PC-3 (cell line): ENCODE data around the gene CFAP65. TPM values are rescaled to one million over a fixed set of nuclear protein-coding genes. Genes with fewer than 3 reads are reported as not detected.

ENCODE experiments used
- ATAC-seq: fragments of 200-7000 bp; cut with Tn5 transposase; 2 replicates; pipeline ENCODE4 v1.9.1; 2020; ENCODE audit warnings: mild to moderate bottlenecking, moderate library complexity
- BruUV-seq: library from RNA; stranded (reverse); fragments of 400-500 nt; replicated peaks from 2 replicates; lab custom pipeline; 2021; lab: Mats Ljungman, UMichigan
- CTCF ChIA-PET: fragments of 300-600 bp; sonication (Branson Sonifier 250); formaldehyde crosslinking; loops from one replicate; lab custom pipeline; 2022; ENCODE audit warnings: antibody characterized with exemption; lab: Charles Lee
- POLR2A ChIA-PET: fragments of 300-600 bp; sonication (Branson Sonifier 250); formaldehyde crosslinking; loops from one replicate; lab custom pipeline; 2022; ENCODE audit warnings: antibody characterized with exemption; ENCODE audit not compliant: unreplicated experiment; lab: Charles Lee
- DNase-seq: peaks from one replicate; pipeline ENCODE4 v3.0.0-alpha.2; 2015
- H2AFZ ChIP-seq: fragments of 300-600 bp; sonication (generic); 2 replicates; pipeline ENCODE4 v1.6.0; 2016; ENCODE audit warnings: antibody characterized with exemption, low read length
- H3F3A ChIP-seq: fragments of 300-600 bp; sonication (generic); one replicate; pipeline ENCODE4 v1.6.0; 2017; ENCODE audit warnings: antibody characterized with exemption, low read length, control low read depth, mild to moderate bottlenecking; ENCODE audit not compliant: unreplicated experiment
- H3K27ac ChIP-seq: fragments of 300-600 bp; sonication (generic); 2 replicates; pipeline ENCODE4 v1.5.1; 2016; ENCODE audit warnings: mild to moderate bottlenecking, low read length
- H3K27me3 ChIP-seq: fragments of 300-600 bp; sonication (generic); 2 replicates; pipeline ENCODE4 v1.6.1; 2016; ENCODE audit warnings: low read length, mixed read lengths
- H3K36me3 ChIP-seq: fragments of 300-600 bp; sonication (generic); 2 replicates; pipeline ENCODE4 v1.6.1; 2016; ENCODE audit warnings: low read depth, mixed run types, low read length, mixed read lengths
- H3K4me1 ChIP-seq: fragments of 300-600 bp; sonication (generic); 2 replicates; pipeline ENCODE4 v1.5.1; 2016; ENCODE audit warnings: low read length; ENCODE audit not compliant: insufficient read depth
- H3K4me2 ChIP-seq: fragments of 300-600 bp; sonication (generic); 2 replicates; pipeline ENCODE4 v1.6.0; 2016; ENCODE audit warnings: low read length
- H3K4me3 ChIP-seq: fragments of 300-600 bp; sonication (generic); 2 replicates; pipeline ENCODE4 v1.5.1; 2016; ENCODE audit warnings: mild to moderate bottlenecking, low read length, mixed read lengths
- H3K79me2 ChIP-seq: fragments of 300-600 bp; sonication (generic); 2 replicates; pipeline ENCODE4 v1.6.1; 2017; ENCODE audit warnings: low read length, mixed read lengths
- H3K9ac ChIP-seq: fragments of 300-600 bp; sonication (generic); 2 replicates; pipeline ENCODE4 v1.6.0; 2016; ENCODE audit warnings: mild to moderate bottlenecking, low read length
- H3K9me2 ChIP-seq: fragments of 300-600 bp; sonication (generic); replicated peaks from 2 replicates; pipeline ENCODE4 v1.6.1; 2016; ENCODE audit warnings: mixed run types, low read length, mixed read lengths
- H3K9me3 ChIP-seq: fragments of 300-600 bp; sonication (generic); 2 replicates; pipeline ENCODE4 v1.6.1; 2016; ENCODE audit warnings: low read length, mixed read lengths
- H4K20me1 ChIP-seq: fragments of 300-600 bp; sonication (generic); 2 replicates; pipeline ENCODE4 v1.6.1; 2016; ENCODE audit warnings: low read length, mixed read lengths
- EZH2 ChIP-seq: fragments of 300-600 bp; sonication (generic); IDR thresholded peaks from one replicate; pipeline ENCODE4 v1.6.1; 2017; ENCODE audit warnings: antibody characterized with exemption, mild to moderate bottlenecking, low read length; ENCODE audit not compliant: unreplicated experiment
- EZH2phosphoT487 ChIP-seq: fragments of 300-600 bp; sonication (generic); IDR thresholded peaks from 2 replicates; pipeline ENCODE4 v1.6.1; 2018; ENCODE audit warnings: mild to moderate bottlenecking, antibody characterized with exemption, low read length, borderline replicate concordance
- intact Hi-C: fragments of 100-400 bp; cut with micrococcal nuclease; formaldehyde crosslinking; loops from 2 replicates; pipeline ENCODE4 v1.9.0; 2023
- total RNA-seq: library from RNA; depleted of rRNA; stranded (reverse); fragments of >200 nt; gene quantifications from 2 replicates; pipeline ENCODE4 v1.2.3, GENCODE V29; 2014
- TF ChIP-seq, protein P1 (sequence below): fragments of 300-600 bp; sonication (generic); conservative IDR thresholded peaks from 2 replicates; pipeline ENCODE4 v1.5.1; 2017; ENCODE audit warnings: antibody characterized with exemption, low read depth, mild to moderate bottlenecking, low read length

The CFAP65 gene
- total RNA-seq, 1 experiment from 2014 or later, result 0.18 TPM

DNA sequence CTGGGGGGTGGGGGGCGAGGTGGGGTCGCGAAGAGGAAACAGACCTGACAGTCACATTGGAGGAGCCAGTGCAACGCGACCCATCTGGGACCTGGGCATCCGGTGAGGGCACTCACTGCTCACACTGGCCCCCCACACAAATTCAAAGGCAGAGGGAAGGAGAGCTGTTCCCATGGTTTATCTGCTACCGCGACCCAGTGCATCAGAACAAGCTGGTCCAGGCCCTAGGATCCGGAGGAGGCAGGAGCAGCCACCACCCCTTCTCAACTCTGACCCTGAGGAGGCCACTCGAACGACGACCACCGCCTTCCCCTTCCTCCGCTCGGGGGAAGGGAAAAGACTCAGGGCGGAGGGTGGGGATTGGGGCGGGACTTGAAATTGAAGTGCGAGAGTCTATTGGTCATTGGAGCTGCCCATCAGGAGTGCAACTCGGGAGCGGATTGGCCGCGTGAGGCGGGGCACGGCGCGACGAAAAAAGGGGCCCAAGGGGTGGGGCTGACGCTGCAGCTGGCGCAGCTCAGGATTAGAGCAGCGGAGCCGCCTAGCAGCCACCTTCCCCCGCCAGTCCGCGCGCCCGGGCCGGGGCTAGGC, 82.1 kb downstream of the CFAP65 start, which contains the start of gene CDK5R2:
CDK5R2 (plus strand) TSS at position 526 of the 591 bp plus-strand sequence. CDS start 155 bp downstream, outside the sequence.
- BruUV-seq, result no TSS peak
- Histone ChIP-seq H4K20me1 (no peaks in the 10 kb centered on the region), H2AFZ (peak within 1 kb of the TSS; percentile 83), H3K27me3 (peaks cover 19% of the 10 kb centered on the region), H3K9me2 (no peaks in the 10 kb centered on the region), H3K27ac (no peak within 1 kb of the TSS), H3K9me3 (no peaks in the 10 kb centered on the region), H3F3A (no peaks in the 10 kb centered on the region), H3K4me1 (peaks cover 29% of the 10 kb centered on the region), H3K9ac (no peak within 1 kb of the TSS), H3K36me3 (no peaks in the 10 kb centered on the region), H3K4me3 (peak within 1 kb of the TSS; percentile 65), H3K79me2 (no peaks in the 10 kb centered on the region), H3K4me2 (peak within 1 kb of the TSS; percentile 92)
- intact Hi-C loops, result no loop called here
- ChIA-PET POLR2A (no interaction called here), CTCF (interaction anchor here (0.7 kb wide), 1 partner anchor 56 kb away, joined by 3 read pairs; no protein-coding TSS in a partner anchor)
- TF ChIP-seq EZH2, result no peak
- TF ChIP-seq EZH2phosphoT487, result no peak
- TF ChIP-seq, protein P1, sequence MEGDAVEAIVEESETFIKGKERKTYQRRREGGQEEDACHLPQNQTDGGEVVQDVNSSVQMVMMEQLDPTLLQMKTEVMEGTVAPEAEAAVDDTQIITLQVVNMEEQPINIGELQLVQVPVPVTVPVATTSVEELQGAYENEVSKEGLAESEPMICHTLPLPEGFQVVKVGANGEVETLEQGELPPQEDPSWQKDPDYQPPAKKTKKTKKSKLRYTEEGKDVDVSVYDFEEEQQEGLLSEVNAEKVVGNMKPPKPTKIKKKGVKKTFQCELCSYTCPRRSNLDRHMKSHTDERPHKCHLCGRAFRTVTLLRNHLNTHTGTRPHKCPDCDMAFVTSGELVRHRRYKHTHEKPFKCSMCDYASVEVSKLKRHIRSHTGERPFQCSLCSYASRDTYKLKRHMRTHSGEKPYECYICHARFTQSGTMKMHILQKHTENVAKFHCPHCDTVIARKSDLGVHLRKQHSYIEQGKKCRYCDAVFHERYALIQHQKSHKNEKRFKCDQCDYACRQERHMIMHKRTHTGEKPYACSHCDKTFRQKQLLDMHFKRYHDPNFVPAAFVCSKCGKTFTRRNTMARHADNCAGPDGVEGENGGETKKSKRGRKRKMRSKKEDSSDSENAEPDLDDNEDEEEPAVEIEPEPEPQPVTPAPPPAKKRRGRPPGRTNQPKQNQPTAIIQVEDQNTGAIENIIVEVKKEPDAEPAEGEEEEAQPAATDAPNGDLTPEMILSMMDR, result no peak
- ATAC-seq (peak; percentile 93), DNase-seq (peak; percentile 92)

DNA sequence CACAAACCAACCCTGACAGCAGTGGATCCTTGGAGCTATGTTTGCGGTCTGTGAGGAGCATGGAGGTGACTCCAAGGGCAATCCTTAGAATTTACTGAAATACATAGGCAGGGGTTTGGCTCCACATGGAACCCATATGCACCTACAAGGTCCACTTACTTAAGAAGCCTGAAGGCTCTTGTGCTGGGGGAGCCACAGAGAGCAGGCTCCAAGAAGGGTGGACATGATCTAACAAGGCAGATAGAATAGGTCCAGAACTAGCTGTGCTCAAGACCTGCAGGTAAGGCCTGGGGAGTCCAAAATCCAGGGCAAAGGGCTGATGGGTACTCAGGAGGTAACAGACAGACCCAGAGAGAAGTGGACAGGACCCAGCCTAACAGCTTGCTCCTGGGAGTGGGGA, 83.0 kb downstream of the CFAP65 start:
- H3K4me1 ChIP-seq, result peaks cover 20% of the 10 kb centered on the region
- no peaks in the 10 kb centered on the region for H3K36me3 ChIP-seq
- intact Hi-C loops, result no loop called here
- H4K20me1 ChIP-seq, result no peaks in the 10 kb centered on the region
- peaks cover 19% of the 10 kb centered on the region for H3K27me3 ChIP-seq
- H3F3A ChIP-seq, result no peaks in the 10 kb centered on the region
- no peaks in the 10 kb centered on the region for H3K79me2 ChIP-seq
- no peak overlapping the region for H3K4me3 ChIP-seq
- H2AFZ ChIP-seq, result no peak overlapping the region
- H3K9me2 ChIP-seq, result no peaks in the 10 kb centered on the region
- H3K9ac ChIP-seq, result no peak overlapping the region
- no peak for DNase-seq
- TF ChIP-seq, protein P1, result no peak
- TF ChIP-seq EZH2phosphoT487, result no peak
- no peak for TF ChIP-seq EZH2
- no TSS peak for BruUV-seq
- H3K9me3 ChIP-seq, result no peaks in the 10 kb centered on the region
- H3K4me2 ChIP-seq, result no peak overlapping the region
- H3K27ac ChIP-seq, result no peak overlapping the region
- ChIA-PET POLR2A (no interaction called here), CTCF (no interaction called here)
- ATAC-seq, result no peak

DNA sequence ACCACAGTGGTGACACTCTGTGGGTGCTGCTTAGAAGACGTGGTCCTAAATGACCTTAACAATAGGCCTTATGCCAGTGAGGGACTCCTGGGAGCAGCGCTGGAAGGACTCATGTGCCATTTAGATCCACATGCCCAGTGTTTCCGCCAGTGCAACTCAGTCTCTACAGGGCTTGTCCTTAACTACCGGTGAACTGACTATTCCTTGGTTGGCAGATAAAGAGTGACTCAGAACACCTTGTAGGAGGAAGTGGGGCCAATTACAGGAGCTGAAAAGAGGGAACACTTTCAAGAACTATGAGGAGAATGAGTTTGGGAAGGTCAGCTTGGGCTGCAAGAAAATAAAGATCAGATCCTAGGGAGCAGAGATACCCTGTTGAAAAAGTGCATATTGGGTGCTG, 83.6 kb downstream of the CFAP65 start:
- ChIA-PET CTCF (no interaction called here), POLR2A (no interaction called here)
- H3K27ac ChIP-seq, result no peak overlapping the region
- H3K4me2 ChIP-seq, result no peak overlapping the region
- no peak overlapping the region for H3K9ac ChIP-seq
- BruUV-seq, result no TSS peak
- no peaks in the 10 kb centered on the region for H4K20me1 ChIP-seq
- no peaks in the 10 kb centered on the region for H3F3A ChIP-seq
- no peak overlapping the region for H3K4me3 ChIP-seq
- ATAC-seq (no peak), DNase-seq (no peak)
- no peak overlapping the region for H2AFZ ChIP-seq
- H3K9me2 ChIP-seq, result no peaks in the 10 kb centered on the region
- intact Hi-C loops, result no loop called here
- H3K36me3 ChIP-seq, result no peaks in the 10 kb centered on the region
- no peak for TF ChIP-seq EZH2phosphoT487
- no peak for TF ChIP-seq EZH2
- TF ChIP-seq, protein P1, result no peak
- peaks cover 19% of the 10 kb centered on the region for H3K27me3 ChIP-seq
- no peaks in the 10 kb centered on the region for H3K9me3 ChIP-seq
- H3K4me1 ChIP-seq, result peaks cover 16% of the 10 kb centered on the region; the same call in 1 of the 2 replicates
- no peaks in the 10 kb centered on the region for H3K79me2 ChIP-seq
